KMS-11 (cell line): ENCODE results near the gene DFFA.
A peak's percentile ranks its signal among the peaks of the same experiment; 100 is the strongest.

ENCODE experiments used
- H2AFZ ChIP-seq: fragments of 200-600 bp; sonication (generic); 2 replicates; pipeline ENCODE4 v1.6.1; 2016; ENCODE audit warnings: antibody characterized with exemption, mixed run types, low read depth
- H3K27ac ChIP-seq: fragments of 200-600 bp; sonication (generic); 2 replicates; pipeline ENCODE4 v1.6.1; 2016; ENCODE audit warnings: mild to moderate bottlenecking, mixed run types
- H3K27me3 ChIP-seq: fragments of 200-600 bp; sonication (generic); 2 replicates; pipeline ENCODE4 v1.6.1; 2017; ENCODE audit warnings: mild to moderate bottlenecking, low read depth, mixed run types, moderate library complexity; ENCODE audit not compliant: insufficient read depth
- H3K36me3 ChIP-seq: fragments of 200-600 bp; sonication (generic); 2 replicates; pipeline ENCODE4 v1.6.1; 2017; ENCODE audit warnings: mild to moderate bottlenecking, mixed run types; ENCODE audit not compliant: insufficient read depth
- H3K4me1 ChIP-seq: fragments of 200-600 bp; sonication (generic); 2 replicates; pipeline ENCODE4 v1.6.1; 2016; ENCODE audit warnings: mild to moderate bottlenecking, low read depth, mixed run types; ENCODE audit not compliant: poor library complexity, severe bottlenecking
- H3K4me2 ChIP-seq: fragments of 200-600 bp; sonication (generic); 2 replicates; pipeline ENCODE4 v1.7.0; 2016; ENCODE audit warnings: mild to moderate bottlenecking, mixed run types
- H3K4me3 ChIP-seq: fragments of 200-600 bp; sonication (generic); IDR thresholded peaks from 2 replicates; pipeline ENCODE4 v1.6.1; 2017; ENCODE audit warnings: low read depth, low read length, mixed read lengths; ENCODE audit not compliant: insufficient read depth
- H3K79me2 ChIP-seq: fragments of 200-600 bp; sonication (generic); 2 replicates; pipeline ENCODE4 v1.6.1; 2016; ENCODE audit warnings: low read depth, mixed run types; ENCODE audit not compliant: insufficient read depth
- H3K9ac ChIP-seq: fragments of 200-600 bp; sonication (generic); 2 replicates; pipeline ENCODE4 v1.6.1; 2016; ENCODE audit warnings: mild to moderate bottlenecking, mixed run types
- H4K20me1 ChIP-seq: fragments of 200-600 bp; sonication (generic); 2 replicates; pipeline ENCODE4 v1.6.1; 2016; ENCODE audit warnings: mild to moderate bottlenecking, mixed run types; ENCODE audit not compliant: insufficient read depth
- CTCF ChIP-seq: fragments of 200-600 bp; sonication (generic); conservative IDR thresholded peaks from 2 replicates; pipeline ENCODE4 v1.6.1; 2017; ENCODE audit warnings: low read depth, mild to moderate bottlenecking, antibody characterized with exemption, low read length, moderate library complexity, mixed read lengths

The DFFA gene

GRCh38 chr1:10415211-10415930, 57.0 kb downstream of the DFFA start:
- Histone ChIP-seq H3K36me3 (peaks cover 47% of the 10 kb centered on the region; the same call in 1 of the 2 replicates), H3K27me3 (no peaks in the 10 kb centered on the region), H3K9ac (no peak overlapping the region), H3K79me2 (no peaks in the 10 kb centered on the region), H3K4me3 (no peak overlapping the region), H3K4me1 (peaks cover 11% of the 10 kb centered on the region), H2AFZ (no peak overlapping the region), H4K20me1 (no peaks in the 10 kb centered on the region), H3K4me2 (no peak overlapping the region), H3K27ac (peak overlapping the region; percentile 3; the same call in 1 of the 2 replicates)
- no peak for TF ChIP-seq CTCF

DNA sequence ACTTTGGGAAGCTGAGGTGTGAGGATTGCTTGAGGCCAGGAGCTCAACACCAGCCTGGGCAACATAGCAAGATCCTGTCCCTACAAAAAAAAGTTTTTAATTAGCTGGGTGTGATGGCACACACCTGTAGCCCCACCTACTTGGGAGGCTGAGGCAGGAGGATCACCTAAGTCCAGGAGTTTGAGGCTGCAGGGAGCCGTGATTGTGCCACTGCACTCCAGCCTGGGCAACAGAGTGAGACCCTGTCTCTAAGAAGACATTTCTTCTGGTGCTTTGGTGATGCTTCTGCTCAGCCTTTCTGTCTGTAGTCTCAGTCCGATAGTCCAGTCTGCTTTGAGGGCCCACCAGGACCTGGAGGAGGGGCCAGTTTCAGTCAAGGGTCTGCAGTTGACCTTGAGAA, 65.1 kb downstream of the DFFA start:
- peaks cover 30% of the 10 kb centered on the region; the same call in 1 of the 2 replicates for H3K36me3 ChIP-seq
- TF ChIP-seq CTCF, result no peak
- H3K79me2 ChIP-seq, result peaks cover 4% of the 10 kb centered on the region; the same call in 1 of the 2 replicates
- no peak overlapping the region for H3K27ac ChIP-seq
- no peak overlapping the region for H3K4me3 ChIP-seq
- H3K9ac ChIP-seq, result no peak overlapping the region
- H4K20me1 ChIP-seq, result no peaks in the 10 kb centered on the region
- H3K4me1 ChIP-seq, result no peaks in the 10 kb centered on the region
- no peak overlapping the region for H3K4me2 ChIP-seq
- H3K27me3 ChIP-seq, result no peaks in the 10 kb centered on the region
- H2AFZ ChIP-seq, result no peak overlapping the region
